Choroid plexus epithelial cell (primary cell): ENCODE measurements around the gene ADGRB3.
"Not testable (repeated sequence)": the region's sequence is repeated elsewhere in the genome, so short reads cannot be mapped to it uniquely, and the experiment has no call there.

ENCODE experiments used
- DNase-seq: peaks from one replicate; pipeline ENCODE4 v3.0.0-alpha.2; 2010; ENCODE audit warnings: low read depth
- H3K4me3 ChIP-seq: 2 replicates; pipeline ENCODE4 v1.5.1; 2011; ENCODE audit warnings: low read depth, mild to moderate bottlenecking, control low read depth, low read length, moderate library complexity
- CTCF ChIP-seq: conservative IDR thresholded peaks from 2 replicates; pipeline ENCODE4 v1.5.1; 2011; ENCODE audit warnings: low read depth, mild to moderate bottlenecking, control low read depth, inconsistent platforms, low read length, moderate library complexity

Gene ADGRB3

GRCh38 chr6:68975816-68976215 is 340.7 kb downstream of the ADGRB3 start:
- no peak for TF ChIP-seq CTCF
- H3K4me3 ChIP-seq, result no peak overlapping the region
- DNase-seq, result no peak

GRCh38 chr6:68976260-68976659 is 341.2 kb downstream of the ADGRB3 start:
- H3K4me3 ChIP-seq, result no peak overlapping the region
- DNase-seq, result no peak
- peak; percentile 28 for TF ChIP-seq CTCF

GRCh38 chr6:68978411-68978810 is 343.3 kb downstream of the ADGRB3 start:
- H3K4me3 ChIP-seq, result no peak overlapping the region
- TF ChIP-seq CTCF, result no peak
- DNase-seq, result no peak

GRCh38 chr6:68981668-68982067 is 346.6 kb downstream of the ADGRB3 start:
- DNase-seq, H3K4me3 ChIP-seq: not testable (repeated sequence)

GRCh38 chr6:68988698-68989097 is 353.6 kb downstream of the ADGRB3 start:
- no peak overlapping the region for H3K4me3 ChIP-seq
- TF ChIP-seq CTCF, result no peak

DNA sequence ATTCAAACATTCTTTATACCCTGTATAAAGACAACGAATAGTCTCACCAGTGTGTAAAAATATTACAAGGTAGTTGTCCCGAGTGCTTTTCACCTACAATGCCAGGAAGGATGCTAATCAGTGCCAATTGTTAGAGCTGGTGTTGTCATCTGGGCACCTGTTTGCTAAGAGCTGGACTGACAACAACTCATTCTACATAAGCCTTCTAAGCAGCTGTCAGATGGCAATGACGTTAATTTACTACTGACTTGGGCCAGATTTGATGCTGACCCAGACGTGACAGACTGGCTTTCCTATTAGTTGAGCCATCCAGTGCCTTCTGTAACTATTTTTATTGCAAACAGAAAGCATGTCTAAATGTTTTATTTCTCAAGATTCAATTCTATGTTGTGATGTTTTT is 355.2 kb downstream of the ADGRB3 start:
- no peak overlapping the region for H3K4me3 ChIP-seq
- no peak for DNase-seq

More at GRCh38 chr6:68988698-68989097, 353.6 kb downstream of the ADGRB3 start:
- DNase-seq, result no peak

DNA sequence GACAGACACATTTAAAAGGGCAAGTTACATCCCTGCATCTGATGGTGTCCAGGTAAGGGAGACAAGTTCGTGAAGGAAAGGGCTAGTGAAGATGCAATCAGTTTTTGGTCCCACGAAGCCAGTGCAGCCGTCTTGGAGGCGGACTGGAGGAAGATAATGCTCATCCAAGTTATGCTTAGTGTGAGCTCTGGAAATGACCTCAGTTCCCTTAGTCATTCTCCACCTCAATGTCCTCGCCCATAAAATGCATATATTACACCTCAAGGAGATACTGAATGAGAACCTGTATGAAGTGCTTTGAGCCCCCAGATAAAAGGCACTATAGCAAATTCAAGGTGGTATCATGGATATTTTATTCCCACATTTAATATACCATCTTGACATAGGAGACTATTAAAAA is 358.8 kb downstream of the ADGRB3 start:
- H3K4me3 ChIP-seq, result no peak overlapping the region
- no peak for TF ChIP-seq CTCF
- no peak for DNase-seq

More for the DNA sequence above, 355.2 kb downstream of the ADGRB3 start:
- no peak for TF ChIP-seq CTCF

DNA sequence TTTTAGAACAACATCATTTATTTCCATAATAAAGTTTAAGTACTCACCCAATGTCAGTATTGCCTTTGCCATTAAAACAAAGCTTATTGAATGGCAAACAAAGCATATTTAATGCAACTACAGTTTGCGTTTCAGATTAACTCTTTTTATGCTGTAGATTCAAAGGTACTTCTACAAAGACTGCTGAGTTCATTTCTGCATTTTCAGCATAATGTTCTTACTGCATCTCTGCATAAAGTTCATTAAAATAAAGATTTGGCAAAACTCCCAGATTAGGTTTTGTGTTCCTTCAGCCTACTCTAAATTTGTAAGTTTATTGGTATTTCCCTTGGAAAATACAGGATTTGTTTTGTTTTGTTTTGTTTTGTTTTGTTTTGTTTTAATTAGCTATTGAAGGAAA is 359.4 kb downstream of the ADGRB3 start:
- no peak overlapping the region for H3K4me3 ChIP-seq
- DNase-seq, result peak; percentile 26
- TF ChIP-seq CTCF, result no peak
